ENCODE data around the gene IRF4. TPM values are rescaled to one million over a fixed set of nuclear protein-coding genes. Genes with fewer than 3 reads are reported as not detected.

Gene IRF4
- not detected in 2 replicates for total RNA-seq
- long read RNA-seq, result 0 reads

DNA sequence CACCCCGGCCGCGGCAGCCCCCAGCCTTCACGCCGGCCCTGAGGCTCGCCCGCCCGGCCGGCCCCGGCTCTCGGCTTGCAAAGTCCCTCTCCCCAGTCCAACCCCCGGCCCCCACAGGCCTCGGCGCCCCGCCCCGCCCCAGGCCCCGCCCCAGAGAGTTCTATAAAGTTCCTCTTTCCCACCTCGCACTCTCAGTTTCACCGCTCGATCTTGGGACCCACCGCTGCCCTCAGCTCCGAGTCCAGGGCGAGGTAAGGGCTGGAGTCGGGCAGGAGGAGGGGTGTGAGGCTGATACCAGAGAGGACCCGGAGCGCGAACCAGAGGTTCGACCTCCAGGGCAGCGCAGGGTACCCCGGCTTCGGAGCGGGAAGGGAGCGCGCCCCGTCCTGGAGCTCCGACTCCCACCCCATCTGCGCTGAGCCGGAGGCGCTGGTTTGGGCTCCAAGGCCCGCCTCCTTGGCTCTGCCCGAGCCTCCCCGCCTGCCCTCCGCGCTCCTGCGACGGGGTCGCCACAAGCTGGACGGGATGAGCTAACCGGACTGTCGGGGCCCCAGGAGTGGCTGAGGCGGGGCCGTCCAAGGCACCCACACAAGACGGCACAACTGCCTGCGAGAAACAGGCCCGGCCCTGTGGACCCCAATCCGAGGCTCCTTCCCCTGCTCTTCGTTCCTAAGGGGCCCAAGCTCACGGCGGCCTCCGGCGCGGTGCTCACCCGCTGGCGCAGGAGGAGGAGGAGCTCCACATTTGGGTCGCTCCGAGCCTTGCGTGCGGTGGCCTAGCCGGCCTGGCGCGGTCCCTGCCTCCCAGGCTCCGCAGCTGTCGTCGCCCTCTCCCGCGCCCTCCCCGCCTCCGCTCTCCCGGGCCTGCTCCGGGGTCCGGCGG is at the start of gene IRF4:
TSS of gene IRF4 (plus strand) at position 194 of the 882 bp plus-strand sequence. CDS start 1,401 bp downstream, outside the sequence.
- Mint-ChIP-seq H3K9me3 (ENCODE audit: unreplicated experiment) (no peaks in the 10 kb centered on the region), H3K27me3 (ENCODE audit: unreplicated experiment) (peaks cover 78% of the 10 kb centered on the region), H3K27ac (ENCODE audit: unreplicated experiment) (no peak within 1 kb of the TSS), H3K4me3 (ENCODE audit: unreplicated experiment) (peak within 1 kb of the TSS; percentile 68), H3K4me1 (ENCODE audit: unreplicated experiment) (peaks cover 18% of the 10 kb centered on the region), H3K36me3 (ENCODE audit: unreplicated experiment) (no peaks in the 10 kb centered on the region)
- DNase-seq (ENCODE audit: extremely low spot score, unreplicated experiment), result no peak
- TF ChIP-seq, protein P1, sequence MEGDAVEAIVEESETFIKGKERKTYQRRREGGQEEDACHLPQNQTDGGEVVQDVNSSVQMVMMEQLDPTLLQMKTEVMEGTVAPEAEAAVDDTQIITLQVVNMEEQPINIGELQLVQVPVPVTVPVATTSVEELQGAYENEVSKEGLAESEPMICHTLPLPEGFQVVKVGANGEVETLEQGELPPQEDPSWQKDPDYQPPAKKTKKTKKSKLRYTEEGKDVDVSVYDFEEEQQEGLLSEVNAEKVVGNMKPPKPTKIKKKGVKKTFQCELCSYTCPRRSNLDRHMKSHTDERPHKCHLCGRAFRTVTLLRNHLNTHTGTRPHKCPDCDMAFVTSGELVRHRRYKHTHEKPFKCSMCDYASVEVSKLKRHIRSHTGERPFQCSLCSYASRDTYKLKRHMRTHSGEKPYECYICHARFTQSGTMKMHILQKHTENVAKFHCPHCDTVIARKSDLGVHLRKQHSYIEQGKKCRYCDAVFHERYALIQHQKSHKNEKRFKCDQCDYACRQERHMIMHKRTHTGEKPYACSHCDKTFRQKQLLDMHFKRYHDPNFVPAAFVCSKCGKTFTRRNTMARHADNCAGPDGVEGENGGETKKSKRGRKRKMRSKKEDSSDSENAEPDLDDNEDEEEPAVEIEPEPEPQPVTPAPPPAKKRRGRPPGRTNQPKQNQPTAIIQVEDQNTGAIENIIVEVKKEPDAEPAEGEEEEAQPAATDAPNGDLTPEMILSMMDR (IDR thresholded peaks at IDR 0.05), result no peak

DNA sequence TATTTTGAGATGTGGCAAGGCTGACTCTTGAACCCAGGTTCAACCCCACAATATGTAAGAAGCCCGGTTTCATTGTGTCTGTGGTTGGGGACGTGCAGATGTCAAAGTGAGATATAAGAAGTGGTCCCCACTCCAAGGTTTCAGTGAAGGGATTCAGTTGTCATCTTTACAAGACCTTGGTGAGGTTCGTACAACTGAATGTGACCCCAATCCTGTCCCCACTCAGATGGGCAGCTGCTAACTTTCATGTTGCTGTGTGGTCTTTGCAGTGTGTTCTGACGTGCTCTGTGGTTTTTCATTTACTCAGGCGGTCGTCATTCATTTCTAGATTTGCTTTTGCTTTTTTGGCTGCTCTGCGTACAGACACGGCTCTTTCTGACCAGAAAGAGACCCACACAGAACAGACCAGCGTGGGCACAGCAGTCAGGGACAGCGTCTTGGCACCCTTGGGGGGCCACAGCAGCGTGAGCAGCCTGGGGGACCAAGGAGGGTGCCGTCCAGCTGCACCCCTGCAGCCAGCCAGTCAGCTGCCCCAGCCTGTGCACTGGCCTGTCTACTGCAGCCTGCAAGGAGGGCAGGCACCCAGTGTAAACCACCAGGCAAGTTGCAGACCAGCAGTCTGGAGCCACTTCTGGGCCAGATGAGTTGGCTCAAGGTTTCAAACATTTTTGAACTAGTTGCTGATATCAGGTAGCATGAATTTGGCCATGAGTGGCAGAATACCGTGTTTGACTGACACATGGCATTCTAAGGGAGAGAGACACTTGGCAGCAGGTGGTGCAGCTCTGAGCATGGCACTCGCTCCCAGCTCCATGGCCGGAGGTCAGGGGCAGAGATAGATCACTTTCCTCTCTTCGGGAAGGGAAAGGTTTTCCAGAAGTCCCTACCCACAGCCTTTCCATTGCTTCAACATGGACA is 49.4 kb upstream of the IRF4 start:
- TF ChIP-seq, protein P1 (IDR thresholded peaks at IDR 0.05), result no peak
- Mint-ChIP-seq H3K36me3 (ENCODE audit: unreplicated experiment) (peaks cover 3% of the 10 kb centered on the region), H3K9me3 (ENCODE audit: unreplicated experiment) (peaks cover 8% of the 10 kb centered on the region), H3K4me1 (ENCODE audit: unreplicated experiment) (peaks cover 2% of the 10 kb centered on the region), H3K27ac (ENCODE audit: unreplicated experiment) (no peak overlapping the region), H3K4me3 (ENCODE audit: unreplicated experiment) (no peak overlapping the region), H3K27me3 (ENCODE audit: unreplicated experiment) (no peaks in the 10 kb centered on the region)
- DNase-seq (ENCODE audit: extremely low spot score, unreplicated experiment), result no peak

DNA sequence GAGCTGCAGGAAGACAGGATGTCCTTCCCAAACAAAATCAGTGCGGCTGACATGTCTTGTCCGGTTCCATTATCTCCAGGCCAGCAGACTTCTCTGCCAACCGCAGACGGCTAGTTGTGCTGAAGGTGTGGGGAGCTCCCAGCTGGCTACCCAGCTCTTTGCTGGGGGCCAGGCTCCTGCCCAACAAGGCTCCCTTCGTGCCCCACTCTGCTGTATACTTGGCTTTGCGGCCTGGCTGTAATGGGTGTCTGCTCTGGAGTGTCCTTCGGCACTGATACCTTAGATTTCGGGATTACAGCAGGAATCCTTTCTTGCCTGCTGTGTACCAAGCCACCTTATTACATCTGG is 48.7 kb upstream of the IRF4 start:
- DNase-seq (ENCODE audit: extremely low spot score, unreplicated experiment), result no peak
- TF ChIP-seq, protein P1 (IDR thresholded peaks at IDR 0.05), result no peak
- peaks cover 6% of the 10 kb centered on the region for H3K9me3 Mint-ChIP-seq (ENCODE audit: unreplicated experiment)
- no peak overlapping the region for H3K4me3 Mint-ChIP-seq (ENCODE audit: unreplicated experiment)
- H3K36me3 Mint-ChIP-seq (ENCODE audit: unreplicated experiment), result peaks cover 3% of the 10 kb centered on the region
- H3K27me3 Mint-ChIP-seq (ENCODE audit: unreplicated experiment), result no peaks in the 10 kb centered on the region
- H3K4me1 Mint-ChIP-seq (ENCODE audit: unreplicated experiment), result peaks cover 2% of the 10 kb centered on the region
- H3K27ac Mint-ChIP-seq (ENCODE audit: unreplicated experiment), result no peak overlapping the region

DNA sequence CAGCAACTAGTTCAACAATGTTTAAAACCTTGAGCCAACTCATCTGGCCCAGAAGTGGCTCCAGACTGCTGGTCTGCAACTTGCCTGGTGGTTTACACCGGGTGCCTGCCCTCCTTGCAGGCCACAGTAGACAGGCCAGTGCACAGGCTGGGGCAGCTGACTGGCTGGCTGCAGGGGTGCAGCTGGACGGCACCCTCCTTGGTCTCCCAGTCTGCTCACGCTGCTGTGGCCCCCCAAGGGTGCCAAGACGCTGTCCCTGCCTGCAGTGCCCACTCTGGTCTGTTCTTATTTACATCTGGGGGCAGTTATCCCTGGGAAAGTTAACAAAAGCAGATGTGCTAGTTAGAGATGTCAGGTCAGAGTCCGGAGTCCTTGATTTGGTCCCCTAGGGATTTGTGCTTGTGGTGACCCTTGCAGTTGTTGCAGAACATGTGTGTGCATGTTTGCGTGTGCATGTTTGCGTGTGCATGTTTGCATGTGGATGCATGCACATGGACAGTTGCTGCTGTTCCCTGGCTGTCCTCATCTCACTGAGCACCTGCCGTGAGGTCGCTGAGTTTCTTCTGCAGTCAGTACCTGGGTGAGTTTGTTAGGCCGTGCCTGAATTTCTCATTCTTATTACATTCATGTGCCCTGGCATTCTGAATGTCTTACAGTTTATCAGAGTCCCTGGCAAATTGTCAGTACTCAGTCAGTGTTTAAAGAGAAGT is 48.2 kb upstream of the IRF4 start:
- Mint-ChIP-seq H3K27me3 (ENCODE audit: unreplicated experiment) (no peaks in the 10 kb centered on the region), H3K27ac (ENCODE audit: unreplicated experiment) (no peak overlapping the region), H3K9me3 (ENCODE audit: unreplicated experiment) (peaks cover 5% of the 10 kb centered on the region), H3K4me1 (ENCODE audit: unreplicated experiment) (peaks cover 2% of the 10 kb centered on the region), H3K4me3 (ENCODE audit: unreplicated experiment) (no peak overlapping the region), H3K36me3 (ENCODE audit: unreplicated experiment) (peaks cover 3% of the 10 kb centered on the region)
- DNase-seq (ENCODE audit: extremely low spot score, unreplicated experiment), result no peak
- TF ChIP-seq, protein P1 (IDR thresholded peaks at IDR 0.05), result no peak
